Activated CD4-positive, CD25-positive, alpha-beta regulatory T cell (primary cell): Measurements from ENCODE around the gene RAD51C.
"Not testable (repeated sequence)": the region's sequence is repeated elsewhere in the genome, so short reads cannot be mapped to it uniquely, and the experiment has no call there.

Experiments
- DNase-seq, 4 experiments: peaks; one replicate each; lab custom pipeline; 2025; lab: John Stamatoyannopoulos, UW

The RAD51C gene

GRCh38 chr17:58741121-58741625 lies 48.8 kb downstream of the RAD51C start:
- DNase-seq, result no peak

DNA sequence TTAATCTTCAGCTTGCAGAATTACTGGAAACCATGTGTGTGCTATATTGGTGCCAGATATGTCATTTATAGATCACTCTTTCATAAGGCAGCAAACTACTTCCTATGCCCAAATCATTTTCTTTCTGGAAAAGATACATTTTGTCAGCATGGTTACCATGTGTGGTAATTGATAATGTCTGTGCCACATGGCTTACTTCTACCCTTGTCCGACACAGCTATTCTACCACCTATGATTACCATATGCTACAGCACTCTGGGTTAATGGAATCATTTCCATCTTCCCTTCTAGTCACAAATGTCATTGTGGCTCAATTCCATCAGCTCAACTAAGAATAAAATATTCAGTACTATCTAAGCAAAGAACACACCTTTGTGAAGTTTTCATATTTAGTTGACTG lies 55.3 kb downstream of the RAD51C start:
- no peak for DNase-seq

- not testable (repeated sequence) for DNase-seq
Measured at GRCh38 chr17:58749627-58750026, 57.2 kb downstream of the RAD51C start.

GRCh38 chr17:58753026-58753425 lies 60.6 kb downstream of the RAD51C start:
- no peak for DNase-seq

DNA sequence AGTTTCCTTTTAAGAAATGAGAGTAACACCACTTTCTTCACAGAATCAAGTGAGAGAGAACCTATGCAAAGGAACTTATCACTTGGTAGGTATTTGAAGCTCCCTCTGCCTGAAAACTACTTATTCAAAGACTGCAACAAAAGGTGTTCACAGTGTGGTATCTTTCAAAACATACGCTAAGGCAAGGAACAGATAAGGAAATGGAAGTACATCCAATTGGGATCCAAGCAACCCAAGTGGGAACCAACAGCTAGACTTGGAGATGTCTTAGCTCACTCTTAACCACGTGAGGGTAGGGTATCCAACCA lies 62.8 kb downstream of the RAD51C start:
- DNase-seq, result no peak

- DNase-seq, result peak in 3 of 4 experiments; percentile 6 to 11 (median 11)
Measured at GRCh38 chr17:58755577-58756245, 63.3 kb downstream of the RAD51C start, which contains the start of gene PPM1E. Gene PPM1E (plus strand): TSS chr17:58755854.

GRCh38 chr17:58756246-58757161 lies 64.1 kb downstream of the RAD51C start:
- no peak for DNase-seq

DNA sequence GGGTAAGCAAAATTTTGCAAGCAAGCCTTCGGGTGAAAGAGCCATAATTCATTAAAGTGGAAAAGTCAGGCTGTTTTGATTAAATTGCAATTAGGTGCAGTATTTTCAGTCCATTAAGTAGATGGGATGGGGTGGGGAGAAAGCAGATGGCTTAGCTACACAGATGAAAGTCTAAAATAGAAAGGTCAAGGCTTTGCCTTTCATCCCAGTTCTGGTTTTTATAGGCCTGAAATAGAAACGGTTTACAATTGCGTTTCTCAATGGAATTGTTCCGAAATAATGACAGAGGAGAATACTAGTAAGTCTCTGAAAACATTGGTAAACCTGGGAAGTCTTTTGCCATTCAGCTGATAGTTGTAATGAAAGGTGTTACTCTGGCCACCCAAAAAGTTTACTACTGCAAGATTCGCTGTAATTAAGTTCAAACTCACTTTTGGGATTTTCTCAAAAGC lies 64.8 kb downstream of the RAD51C start:
- DNase-seq, result no peak

DNA sequence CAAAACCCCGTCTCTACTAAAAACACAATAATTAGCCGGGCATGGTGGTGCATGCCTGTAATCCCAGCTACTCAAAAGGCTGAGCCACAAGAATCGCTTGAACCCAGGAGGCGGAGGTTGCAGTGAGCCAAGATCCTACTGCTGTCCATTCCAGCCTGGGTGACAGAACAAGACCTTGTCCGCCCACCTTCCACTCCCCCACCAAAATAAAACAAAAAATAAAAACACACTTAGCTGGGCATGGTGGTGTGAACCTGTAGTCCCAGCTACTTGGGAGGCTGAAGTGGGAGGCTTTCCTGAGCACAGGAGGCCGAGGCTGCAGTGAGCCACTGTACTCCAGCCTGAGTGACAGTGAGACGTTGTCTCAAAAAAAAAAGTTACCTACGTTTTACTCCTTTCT lies 66.5 kb downstream of the RAD51C start:
- DNase-seq, result no peak

DNA sequence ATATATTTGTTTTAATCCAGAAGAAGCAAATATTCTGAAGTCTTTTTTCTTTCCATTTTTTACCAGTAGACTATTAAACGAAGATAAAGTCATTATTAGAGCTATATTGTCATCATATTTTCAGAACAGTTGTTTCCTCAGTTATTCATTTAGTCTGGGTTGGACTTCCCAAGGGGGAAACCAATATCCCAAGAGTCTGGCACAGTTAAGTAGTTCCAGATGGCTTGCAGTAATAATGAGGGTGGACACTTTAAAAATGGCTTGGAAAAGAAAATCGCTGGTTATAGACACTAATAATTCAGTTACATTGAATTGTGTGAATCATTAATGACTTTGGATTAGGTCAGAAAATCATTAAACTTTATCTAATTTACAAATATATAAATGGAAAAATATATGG lies 67.1 kb downstream of the RAD51C start:
- no peak for DNase-seq

DNA sequence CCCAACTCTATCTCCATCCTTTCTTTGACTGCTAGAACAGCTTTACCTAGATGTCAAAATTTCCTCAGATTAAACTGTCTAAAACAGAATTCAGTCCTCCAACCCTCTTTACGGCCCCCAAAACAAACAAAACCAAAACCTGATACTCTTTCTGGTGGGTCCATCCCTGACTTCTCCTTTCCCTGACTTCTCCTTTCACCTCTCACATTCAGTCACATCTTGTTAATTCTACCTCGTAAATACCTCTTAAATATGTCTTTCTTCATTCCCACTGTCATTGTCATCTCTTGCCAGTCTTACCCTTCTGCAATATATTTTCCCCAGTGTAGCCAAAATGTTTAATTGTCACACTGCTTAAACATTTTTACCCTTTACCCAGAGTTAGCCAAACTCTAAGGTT lies 67.8 kb downstream of the RAD51C start:
- no peak for DNase-seq

- no peak for DNase-seq
Measured at GRCh38 chr17:58763263-58763662, 70.9 kb downstream of the RAD51C start.

- no peak for DNase-seq
Measured at GRCh38 chr17:58764373-58764772, 72.0 kb downstream of the RAD51C start.

DNA sequence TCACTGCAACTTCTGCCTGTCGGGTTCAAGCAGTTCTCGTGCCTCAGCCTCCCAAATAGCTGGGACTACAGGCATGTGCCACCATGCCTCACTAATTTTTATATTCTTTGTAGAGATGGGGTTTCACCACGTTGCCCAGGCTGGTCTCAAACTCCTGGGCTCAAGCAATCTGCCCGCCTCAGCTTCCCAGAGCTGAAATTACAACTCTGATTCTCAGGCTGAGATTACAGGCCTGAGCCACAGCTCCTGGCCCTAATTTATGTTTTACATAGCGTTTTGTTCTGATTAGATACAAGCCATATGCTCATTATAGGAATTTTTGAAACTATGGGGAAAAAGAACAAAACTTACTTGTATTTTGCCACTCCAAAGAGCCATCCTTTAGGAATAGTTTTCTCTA lies 86.1 kb downstream of the RAD51C start:
- not testable (repeated sequence) for DNase-seq

DNA sequence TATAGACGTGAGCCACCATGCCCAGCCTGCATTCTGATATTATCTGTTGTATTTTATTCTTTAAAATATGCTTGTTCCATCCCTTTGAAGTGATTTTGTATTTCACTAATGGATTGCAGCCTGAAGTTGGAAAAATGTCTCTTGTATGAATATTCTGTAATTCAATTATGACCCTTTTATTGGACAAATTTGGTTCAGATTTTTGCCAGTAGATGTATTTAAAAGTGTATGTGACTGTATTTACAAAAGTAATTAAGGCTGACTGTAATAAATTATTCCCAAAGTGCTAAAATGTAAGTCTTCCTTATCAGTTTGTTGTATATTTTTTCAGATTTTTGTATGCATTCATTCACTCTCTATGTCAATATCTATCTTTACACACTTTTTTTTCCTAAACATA lies 87.0 kb downstream of the RAD51C start:
- no peak for DNase-seq

- DNase-seq, result no peak
Measured at GRCh38 chr17:58783380-58783779, 91.0 kb downstream of the RAD51C start.

DNA sequence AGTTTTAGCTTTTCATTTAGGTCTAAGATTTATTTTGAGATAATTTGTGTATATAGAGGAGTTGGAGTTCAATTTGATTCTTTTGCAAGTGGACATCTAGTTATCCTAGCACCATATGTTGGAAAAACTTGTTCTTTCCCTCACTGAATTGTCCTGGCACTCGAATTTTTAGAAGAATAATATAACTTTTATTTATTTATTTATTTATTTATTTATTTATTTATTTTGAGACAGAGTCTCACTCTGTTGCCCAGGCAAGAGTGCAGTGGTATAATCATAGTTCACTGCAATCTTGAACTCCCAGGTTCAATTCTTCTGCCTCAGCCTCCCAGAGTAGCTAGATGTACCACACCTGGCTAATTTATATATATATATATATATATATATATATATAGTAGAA lies 92.7 kb downstream of the RAD51C start:
- no peak for DNase-seq
